HFFc6 (cell line): ENCODE data around the gene SKIL. TPM values are rescaled to one million over a fixed set of nuclear protein-coding genes. Genes with fewer than 3 reads are reported as not detected.

Experiments
- DNase-seq: peaks from one replicate; pipeline ENCODE4 v3.0.0-alpha.2; 2018
- H3K27ac Mint-ChIP-seq: 2 replicates; pipeline ENCODE4 v1.8.0; 2020; ENCODE audit warnings: mild to moderate bottlenecking, mixed read lengths
- H3K27me3 Mint-ChIP-seq: 2 replicates; pipeline ENCODE4 v1.8.0; 2021; ENCODE audit warnings: mild to moderate bottlenecking, moderate library complexity, mixed read lengths; ENCODE audit not compliant: insufficient read depth
- H3K36me3 Mint-ChIP-seq: 2 replicates; pipeline ENCODE4 v1.8.0; 2021; ENCODE audit warnings: low read depth, mixed read lengths
- H3K4me1 Mint-ChIP-seq: 2 replicates; pipeline ENCODE4 v1.8.0; 2020; ENCODE audit warnings: low read depth, mixed read lengths
- H3K4me3 Mint-ChIP-seq: 2 replicates; pipeline ENCODE4 v1.8.0; 2020; ENCODE audit warnings: mild to moderate bottlenecking, moderate library complexity, mixed read lengths
- H3K9me3 Mint-ChIP-seq: 2 replicates; pipeline ENCODE4 v1.8.0; 2020; ENCODE audit warnings: mild to moderate bottlenecking, mixed read lengths
- CTCF ChIP-seq: fragments of 200-600 bp; sonication (generic); IDR thresholded peaks from 2 replicates; pipeline ENCODE4 v1.5.0; 2021; ENCODE audit warnings: antibody characterized with exemption, mild to moderate bottlenecking
- total RNA-seq, 6 experiments: library from RNA; stranded (reverse); fragmentation: NEBNext Ultra II Directional; extraction: Animal tissue kit (Norgen Biotek cat#: 25700); gene quantifications; 2 replicates in 1 of 6; 3 replicates in 5 of 6; pipeline ENCODE4 v1.2.3, GENCODE V29; 2021

The SKIL gene
- total RNA-seq, 6 experiments from 2014 or later, result 44.6 to 61.3 (median 49.9) TPM

- Mint-ChIP-seq H3K27ac (peak overlapping the region; percentile 68), H3K27me3 (no peaks in the 10 kb centered on the region), H3K36me3 (no peaks in the 10 kb centered on the region), H3K4me1 (peaks cover 31% of the 10 kb centered on the region), H3K9me3 (no peaks in the 10 kb centered on the region), H3K4me3 (no peak overlapping the region)
- no peak for DNase-seq
- TF ChIP-seq CTCF, result no peak
Observed at GRCh38 chr3:170344971-170345370, 12.5 kb upstream of the SKIL start.

GRCh38 chr3:170346481-170347392 lies 10.8 kb upstream of the SKIL start:
- no peaks in the 10 kb centered on the region; the same call in 1 of the 2 replicates for H3K27me3 Mint-ChIP-seq
- no peaks in the 10 kb centered on the region for H3K9me3 Mint-ChIP-seq
- H3K4me3 Mint-ChIP-seq, result no peak overlapping the region; the same call in 1 of the 2 replicates
- peak overlapping the region; percentile 46; the same call in 1 of the 2 replicates for H3K27ac Mint-ChIP-seq
- no peak for TF ChIP-seq CTCF
- H3K36me3 Mint-ChIP-seq, result no peaks in the 10 kb centered on the region
- H3K4me1 Mint-ChIP-seq, result peaks cover 37% of the 10 kb centered on the region
- peak; percentile 71 for DNase-seq

GRCh38 chr3:170350515-170351413 lies 6.8 kb upstream of the SKIL start:
- no peak for TF ChIP-seq CTCF
- Mint-ChIP-seq H3K27ac (no peak overlapping the region), H3K27me3 (no peaks in the 10 kb centered on the region; the same call in 1 of the 2 replicates), H3K4me1 (peaks cover 44% of the 10 kb centered on the region), H3K36me3 (no peaks in the 10 kb centered on the region), H3K4me3 (no peak overlapping the region), H3K9me3 (no peaks in the 10 kb centered on the region)
- no peak for DNase-seq

- Mint-ChIP-seq H3K4me1 (peaks cover 37% of the 10 kb centered on the region), H3K27me3 (no peaks in the 10 kb centered on the region; the same call in 1 of the 2 replicates), H3K4me3 (no peak overlapping the region), H3K27ac (no peak overlapping the region), H3K36me3 (no peaks in the 10 kb centered on the region), H3K9me3 (no peaks in the 10 kb centered on the region)
- TF ChIP-seq CTCF, result no peak
- DNase-seq, result no peak
Observed at GRCh38 chr3:170352936-170353335, 4.6 kb upstream of the SKIL start.

GRCh38 chr3:170353485-170353884 lies 4.0 kb upstream of the SKIL start:
- Mint-ChIP-seq H3K4me1 (peaks cover 40% of the 10 kb centered on the region), H3K36me3 (no peaks in the 10 kb centered on the region), H3K27me3 (no peaks in the 10 kb centered on the region; the same call in none of the 2 replicates), H3K4me3 (no peak overlapping the region), H3K27ac (no peak overlapping the region), H3K9me3 (no peaks in the 10 kb centered on the region)
- no peak for DNase-seq
- TF ChIP-seq CTCF, result no peak
